Thyroid gland (tissue), 4 donors: ENCODE measurements around the gene NDUFA8.

Experiments
- CTCF ChIP-seq, 6 experiments: fragments of 200-600 bp in 3 of 6; fragments of 450-650 bp in 3 of 6; sonication (generic) in 3 of 6; IDR thresholded peaks; one replicate each; pipeline ENCODE4 v1.5.1; 2016 to 2019; ENCODE audit warnings: antibody characterized with exemption in 6 of 6, mild to moderate bottlenecking in 2 of 6, inconsistent platforms in 1 of 6, moderate library complexity in 1 of 6
- POLR2A ChIP-seq, 2 donors: fragments of 450-650 bp; IDR thresholded peaks; one replicate each; pipeline ENCODE4 v1.6.1; 2017; ENCODE audit warnings: antibody characterized with exemption in 2 of 2, mild to moderate bottlenecking in 2 of 2, moderate library complexity in 1 of 2

DNA sequence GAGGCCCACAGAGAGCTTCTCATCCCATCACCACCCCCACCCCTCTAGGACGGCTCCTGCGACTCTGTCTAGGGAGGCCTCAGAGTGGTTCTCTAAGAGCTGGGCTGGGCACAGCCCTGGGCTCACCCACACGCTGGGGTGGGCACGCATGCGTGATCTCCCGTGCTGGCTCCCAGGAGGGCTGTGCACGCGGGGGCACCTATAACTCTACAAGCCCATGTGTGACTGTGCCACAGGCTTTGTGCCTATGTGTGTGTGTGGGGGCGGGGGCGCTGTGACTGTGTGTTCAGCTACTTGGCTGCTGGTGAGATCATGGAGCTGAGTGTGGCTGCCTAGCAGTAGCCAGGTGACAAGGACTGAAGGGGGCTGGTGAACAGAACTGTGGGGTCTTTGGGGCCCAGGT lies 32.2 kb downstream of the NDUFA8 start:
- TF ChIP-seq POLR2A (IDR thresholded peaks at IDR 0.05) (no peak), CTCF (IDR thresholded peaks at IDR 0.05) (no peak)
